ENCODE measurements around the gene RFLNA.

GRCh38 chr12:124351422-124351821 is 56.5 kb downstream of the RFLNA start:
- TF ChIP-seq CTCF (IDR thresholded peaks at IDR 0.05) (no peak), POLR2A (IDR thresholded peaks at IDR 0.05) (no peak)
